Neural cell (in vitro differentiated cells): Measurements from ENCODE around the gene AQP4.

ENCODE experiments used
- EP300 ChIP-seq: fragments of 450-650 bp; conservative IDR thresholded peaks from 2 replicates; pipeline ENCODE4 v1.6.1; 2014; ENCODE audit warnings: antibody characterized with exemption, mild to moderate bottlenecking, moderate library complexity; ENCODE audit not compliant: poor library complexity, severe bottlenecking
- EZH2 ChIP-seq: fragments of 200-600, 300-800 bp; shearing (Covaris generic), sonication (generic); IDR thresholded peaks from 2 replicates; pipeline ENCODE4 v1.6.1; 2014; ENCODE audit warnings: antibody characterized with exemption, low read length, borderline replicate concordance, mild to moderate bottlenecking; ENCODE audit not compliant: insufficient read depth, poor library complexity, severe bottlenecking
- MXI1 ChIP-seq: fragments of 450-650 bp; conservative IDR thresholded peaks from 2 replicates; pipeline ENCODE4 v1.6.1; 2014; ENCODE audit warnings: antibody characterized with exemption, mild to moderate bottlenecking; ENCODE audit not compliant: poor library complexity, severe bottlenecking
- RAD21 ChIP-seq: fragments of 450-650 bp; conservative IDR thresholded peaks from 2 replicates; pipeline ENCODE4 v1.6.1; 2014; ENCODE audit warnings: antibody characterized with exemption, mild to moderate bottlenecking, moderate library complexity
- SMC3 ChIP-seq: fragments of 450-650 bp; conservative IDR thresholded peaks from 2 replicates; pipeline ENCODE4 v1.6.1; 2014; ENCODE audit warnings: antibody characterized with exemption, mild to moderate bottlenecking, moderate library complexity; ENCODE audit not compliant: poor library complexity
- TAF1 ChIP-seq: IDR thresholded peaks from 2 replicates; pipeline ENCODE4 v1.6.1; 2012; ENCODE audit warnings: low read depth
- TF ChIP-seq, protein P1 (sequence below): fragments of 450-650 bp; IDR thresholded peaks from 2 replicates; pipeline ENCODE4 v1.5.1; 2014; ENCODE audit warnings: antibody characterized with exemption, mild to moderate bottlenecking, moderate library complexity; ENCODE audit not compliant: poor library complexity, severe bottlenecking
- TF ChIP-seq, protein P2 (sequence below): IDR thresholded peaks from 2 replicates; pipeline ENCODE4 v1.6.1; 2012; ENCODE audit warnings: borderline replicate concordance

DNA sequence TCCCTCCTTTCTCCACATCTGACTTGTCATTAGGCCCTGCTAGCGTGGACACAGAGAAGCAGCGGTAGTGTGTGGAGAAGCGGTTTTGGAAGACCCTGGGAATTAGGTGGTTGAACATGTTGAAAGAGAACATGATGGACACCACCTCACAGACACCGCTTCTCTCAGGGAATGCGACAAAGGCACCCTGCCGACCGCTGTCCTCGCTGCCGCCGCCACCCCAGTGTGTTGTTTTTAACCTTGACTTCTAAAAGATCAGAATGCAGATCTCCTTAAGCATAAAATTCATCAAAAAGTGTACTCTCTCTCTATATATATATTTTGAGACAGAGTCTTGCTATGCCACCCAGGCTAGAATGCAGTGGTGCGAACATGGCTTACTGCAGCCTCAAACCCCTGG is 33.2 kb downstream of the AQP4 start:
- TF ChIP-seq, protein P1, sequence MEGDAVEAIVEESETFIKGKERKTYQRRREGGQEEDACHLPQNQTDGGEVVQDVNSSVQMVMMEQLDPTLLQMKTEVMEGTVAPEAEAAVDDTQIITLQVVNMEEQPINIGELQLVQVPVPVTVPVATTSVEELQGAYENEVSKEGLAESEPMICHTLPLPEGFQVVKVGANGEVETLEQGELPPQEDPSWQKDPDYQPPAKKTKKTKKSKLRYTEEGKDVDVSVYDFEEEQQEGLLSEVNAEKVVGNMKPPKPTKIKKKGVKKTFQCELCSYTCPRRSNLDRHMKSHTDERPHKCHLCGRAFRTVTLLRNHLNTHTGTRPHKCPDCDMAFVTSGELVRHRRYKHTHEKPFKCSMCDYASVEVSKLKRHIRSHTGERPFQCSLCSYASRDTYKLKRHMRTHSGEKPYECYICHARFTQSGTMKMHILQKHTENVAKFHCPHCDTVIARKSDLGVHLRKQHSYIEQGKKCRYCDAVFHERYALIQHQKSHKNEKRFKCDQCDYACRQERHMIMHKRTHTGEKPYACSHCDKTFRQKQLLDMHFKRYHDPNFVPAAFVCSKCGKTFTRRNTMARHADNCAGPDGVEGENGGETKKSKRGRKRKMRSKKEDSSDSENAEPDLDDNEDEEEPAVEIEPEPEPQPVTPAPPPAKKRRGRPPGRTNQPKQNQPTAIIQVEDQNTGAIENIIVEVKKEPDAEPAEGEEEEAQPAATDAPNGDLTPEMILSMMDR, result no peak
- TF ChIP-seq TAF1 (no peak), MXI1 (no peak), EP300 (no peak), RAD21 (no peak), EZH2 (no peak), SMC3 (no peak)
- TF ChIP-seq, protein P2, sequence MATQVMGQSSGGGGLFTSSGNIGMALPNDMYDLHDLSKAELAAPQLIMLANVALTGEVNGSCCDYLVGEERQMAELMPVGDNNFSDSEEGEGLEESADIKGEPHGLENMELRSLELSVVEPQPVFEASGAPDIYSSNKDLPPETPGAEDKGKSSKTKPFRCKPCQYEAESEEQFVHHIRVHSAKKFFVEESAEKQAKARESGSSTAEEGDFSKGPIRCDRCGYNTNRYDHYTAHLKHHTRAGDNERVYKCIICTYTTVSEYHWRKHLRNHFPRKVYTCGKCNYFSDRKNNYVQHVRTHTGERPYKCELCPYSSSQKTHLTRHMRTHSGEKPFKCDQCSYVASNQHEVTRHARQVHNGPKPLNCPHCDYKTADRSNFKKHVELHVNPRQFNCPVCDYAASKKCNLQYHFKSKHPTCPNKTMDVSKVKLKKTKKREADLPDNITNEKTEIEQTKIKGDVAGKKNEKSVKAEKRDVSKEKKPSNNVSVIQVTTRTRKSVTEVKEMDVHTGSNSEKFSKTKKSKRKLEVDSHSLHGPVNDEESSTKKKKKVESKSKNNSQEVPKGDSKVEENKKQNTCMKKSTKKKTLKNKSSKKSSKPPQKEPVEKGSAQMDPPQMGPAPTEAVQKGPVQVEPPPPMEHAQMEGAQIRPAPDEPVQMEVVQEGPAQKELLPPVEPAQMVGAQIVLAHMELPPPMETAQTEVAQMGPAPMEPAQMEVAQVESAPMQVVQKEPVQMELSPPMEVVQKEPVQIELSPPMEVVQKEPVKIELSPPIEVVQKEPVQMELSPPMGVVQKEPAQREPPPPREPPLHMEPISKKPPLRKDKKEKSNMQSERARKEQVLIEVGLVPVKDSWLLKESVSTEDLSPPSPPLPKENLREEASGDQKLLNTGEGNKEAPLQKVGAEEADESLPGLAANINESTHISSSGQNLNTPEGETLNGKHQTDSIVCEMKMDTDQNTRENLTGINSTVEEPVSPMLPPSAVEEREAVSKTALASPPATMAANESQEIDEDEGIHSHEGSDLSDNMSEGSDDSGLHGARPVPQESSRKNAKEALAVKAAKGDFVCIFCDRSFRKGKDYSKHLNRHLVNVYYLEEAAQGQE, result no peak
